Fibroblast of pulmonary artery (primary cell): Measurements from ENCODE around the gene RGS9.
"Not testable (repeated sequence)": the region's sequence is repeated elsewhere in the genome, so short reads cannot be mapped to it uniquely, and the experiment has no call there.

Experiments used
- DNase-seq: peaks from one replicate; pipeline ENCODE4 v3.0.0-alpha.2; 2010; ENCODE audit warnings: low read depth
- H3K4me3 ChIP-seq: replicated peaks from 2 replicates; pipeline ENCODE4 v1.5.1; 2011; ENCODE audit warnings: low read depth, mild to moderate bottlenecking, control low read depth, low read length, moderate library complexity
- TF ChIP-seq, protein P1 (sequence below): IDR thresholded peaks from 2 replicates; pipeline ENCODE4 v1.5.1; 2011; ENCODE audit warnings: mild to moderate bottlenecking, control low read depth, low read length, inconsistent platforms; ENCODE audit errors: missing control alignments

The RGS9 gene

GRCh38 chr17:65137021-65137939 lies at the start of gene RGS9:
Gene RGS9, plus strand, starts transcription at chr17:65137370. Its CDS starts 171 bp downstream, at chr17:65137541.
- TF ChIP-seq, protein P1, sequence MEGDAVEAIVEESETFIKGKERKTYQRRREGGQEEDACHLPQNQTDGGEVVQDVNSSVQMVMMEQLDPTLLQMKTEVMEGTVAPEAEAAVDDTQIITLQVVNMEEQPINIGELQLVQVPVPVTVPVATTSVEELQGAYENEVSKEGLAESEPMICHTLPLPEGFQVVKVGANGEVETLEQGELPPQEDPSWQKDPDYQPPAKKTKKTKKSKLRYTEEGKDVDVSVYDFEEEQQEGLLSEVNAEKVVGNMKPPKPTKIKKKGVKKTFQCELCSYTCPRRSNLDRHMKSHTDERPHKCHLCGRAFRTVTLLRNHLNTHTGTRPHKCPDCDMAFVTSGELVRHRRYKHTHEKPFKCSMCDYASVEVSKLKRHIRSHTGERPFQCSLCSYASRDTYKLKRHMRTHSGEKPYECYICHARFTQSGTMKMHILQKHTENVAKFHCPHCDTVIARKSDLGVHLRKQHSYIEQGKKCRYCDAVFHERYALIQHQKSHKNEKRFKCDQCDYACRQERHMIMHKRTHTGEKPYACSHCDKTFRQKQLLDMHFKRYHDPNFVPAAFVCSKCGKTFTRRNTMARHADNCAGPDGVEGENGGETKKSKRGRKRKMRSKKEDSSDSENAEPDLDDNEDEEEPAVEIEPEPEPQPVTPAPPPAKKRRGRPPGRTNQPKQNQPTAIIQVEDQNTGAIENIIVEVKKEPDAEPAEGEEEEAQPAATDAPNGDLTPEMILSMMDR = peak; percentile 41
- peak; percentile 63 for DNase-seq
- peak within 1 kb of the TSS; percentile 45 for H3K4me3 ChIP-seq

GRCh38 chr17:65088621-65089360 lies 48.4 kb upstream of the RGS9 start:
- no peak overlapping the region for H3K4me3 ChIP-seq
- no peak for DNase-seq
- TF ChIP-seq, protein P1 = no peak

DNA sequence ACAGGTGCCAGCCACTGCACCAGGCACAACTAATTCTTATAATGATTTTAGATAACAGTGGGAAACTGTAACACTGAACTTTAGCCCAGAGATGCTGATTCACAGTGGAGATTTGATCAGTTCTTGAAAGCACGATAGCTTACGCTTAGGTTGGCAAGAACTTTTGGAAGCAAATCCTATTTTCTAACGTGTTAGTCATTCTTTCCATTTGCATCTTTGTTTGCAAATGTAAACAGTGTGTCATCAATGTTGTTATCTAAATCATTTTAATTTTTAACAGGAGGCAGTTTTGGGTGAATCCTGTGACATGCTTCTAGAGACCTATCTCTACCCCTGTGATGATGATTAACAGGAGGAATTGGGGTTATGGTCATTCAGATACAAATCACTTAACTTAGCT lies 44.9 kb upstream of the RGS9 start:
- TF ChIP-seq, protein P1 = no peak
- H3K4me3 ChIP-seq = no peak overlapping the region
- no peak for DNase-seq

DNA sequence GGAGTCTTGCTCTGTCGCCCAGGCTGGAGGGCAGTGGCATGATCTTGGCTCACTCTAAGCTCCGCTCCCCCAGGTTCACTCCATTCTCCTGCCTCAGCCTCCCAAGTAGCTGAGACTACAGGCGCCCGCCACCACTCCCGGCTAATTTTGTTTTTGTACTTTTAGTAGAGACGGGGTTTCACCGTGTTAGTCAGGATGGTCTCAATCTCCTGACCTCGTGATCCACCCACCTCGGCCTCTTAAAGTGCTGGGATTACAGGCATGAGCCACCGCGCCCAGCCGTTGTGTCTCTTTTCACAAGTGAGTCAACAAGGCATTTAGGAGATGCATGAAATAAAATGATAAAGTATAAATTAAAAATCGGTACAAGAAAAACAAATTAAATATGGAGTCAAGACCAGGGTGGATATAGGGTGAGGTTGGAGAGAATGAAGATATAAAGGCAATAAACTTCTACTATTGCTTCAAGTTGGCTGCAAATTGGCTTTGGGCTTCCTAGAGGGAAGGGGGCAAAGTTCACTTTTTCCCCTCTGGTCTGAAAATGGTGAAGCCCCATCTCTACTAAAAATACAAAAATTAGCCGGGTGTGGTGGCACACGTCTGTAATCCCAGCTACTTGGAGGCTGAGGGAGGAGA lies 44.3 kb upstream of the RGS9 start:
- DNase-seq, H3K4me3 ChIP-seq: not testable (repeated sequence)

DNA sequence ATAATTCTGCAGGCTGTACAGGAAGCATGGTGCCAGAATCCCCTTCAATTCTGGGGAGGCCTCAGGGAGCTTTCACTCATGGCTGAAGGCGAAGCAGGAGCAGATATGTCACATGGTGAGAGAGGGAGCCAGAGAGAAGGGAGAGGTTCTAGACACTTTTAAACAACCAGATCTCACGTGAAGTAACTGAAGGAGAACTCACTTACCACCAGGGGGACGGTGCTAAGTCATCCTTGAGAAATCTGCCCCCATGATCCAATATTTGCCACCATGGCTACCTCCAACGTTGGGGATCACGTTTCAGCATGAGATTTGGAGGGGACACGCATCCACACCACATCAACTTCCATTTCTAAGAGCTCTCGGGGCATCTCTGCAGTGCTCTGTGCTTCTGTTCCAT lies 43.2 kb upstream of the RGS9 start:
- H3K4me3 ChIP-seq = no peak overlapping the region
- TF ChIP-seq, protein P1 = peak; percentile 25
- DNase-seq = no peak

DNA sequence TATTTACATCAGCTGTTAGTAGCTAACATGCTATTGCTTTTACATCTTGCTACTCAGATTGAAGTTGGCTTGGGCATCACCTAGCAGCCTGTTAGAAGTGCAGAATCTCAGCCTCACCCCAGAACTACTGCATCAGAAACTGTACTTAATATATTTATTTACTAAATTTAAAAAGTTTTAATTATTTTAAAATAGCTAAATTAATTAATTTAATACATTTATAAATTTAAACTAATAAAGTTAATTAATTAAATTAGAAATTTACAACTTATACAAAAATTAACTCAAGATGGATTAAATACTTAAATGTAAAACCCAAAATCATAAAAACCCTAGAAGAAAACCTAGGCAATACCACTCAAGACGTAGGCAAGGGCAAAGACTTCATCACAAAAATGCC lies 41.7 kb upstream of the RGS9 start:
- DNase-seq = no peak
- TF ChIP-seq, protein P1 = no peak
- H3K4me3 ChIP-seq = no peak overlapping the region

DNA sequence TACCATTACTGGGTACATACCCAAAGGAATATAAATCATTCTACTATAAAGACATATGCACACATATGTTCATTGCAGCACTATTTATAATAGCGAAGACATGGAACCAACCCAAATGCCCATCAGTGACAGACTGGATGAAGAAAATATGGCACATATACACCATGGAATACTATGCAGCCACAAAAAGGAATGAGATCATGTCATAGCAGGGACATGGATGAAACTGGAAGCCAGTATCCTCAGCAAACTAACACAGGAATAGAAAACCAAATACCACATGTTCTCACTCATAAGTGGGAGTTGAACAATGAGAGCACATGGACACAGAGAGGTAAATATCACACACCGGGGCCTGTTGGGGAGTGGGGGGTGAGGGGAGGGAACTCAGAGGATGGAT lies 40.8 kb upstream of the RGS9 start:
- not testable (repeated sequence) for DNase-seq, H3K4me3 ChIP-seq
